A549 treated with AZD9567 at 1 μM for 4 hours (cell line): Measurements from ENCODE around the gene LGALS4. TPM values are rescaled to one million over a fixed set of nuclear protein-coding genes. Genes with fewer than 3 reads are reported as not detected.

ENCODE experiments used
- total RNA-seq: library from RNA; stranded (reverse); fragments of 200-300 nt; extraction: Qiagen RNA extraction; gene quantifications from 5 replicates; pipeline ENCODE4 v1.2.3, GENCODE V29; 2022; ENCODE audit not compliant: insufficient read depth

The LGALS4 gene, protein sequence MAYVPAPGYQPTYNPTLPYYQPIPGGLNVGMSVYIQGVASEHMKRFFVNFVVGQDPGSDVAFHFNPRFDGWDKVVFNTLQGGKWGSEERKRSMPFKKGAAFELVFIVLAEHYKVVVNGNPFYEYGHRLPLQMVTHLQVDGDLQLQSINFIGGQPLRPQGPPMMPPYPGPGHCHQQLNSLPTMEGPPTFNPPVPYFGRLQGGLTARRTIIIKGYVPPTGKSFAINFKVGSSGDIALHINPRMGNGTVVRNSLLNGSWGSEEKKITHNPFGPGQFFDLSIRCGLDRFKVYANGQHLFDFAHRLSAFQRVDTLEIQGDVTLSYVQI
- 0.49 to 1.0 TPM (median 0.60 TPM) in 4 of 5 replicates, not detected in the other for total RNA-seq

GRCh38 chr19:38812841-38813320 lies at the start of gene LGALS4:
Gene LGALS4 (minus strand): TSS chr19:38812945. CDS start chr19:38812886, 59 bp downstream.

DNA sequence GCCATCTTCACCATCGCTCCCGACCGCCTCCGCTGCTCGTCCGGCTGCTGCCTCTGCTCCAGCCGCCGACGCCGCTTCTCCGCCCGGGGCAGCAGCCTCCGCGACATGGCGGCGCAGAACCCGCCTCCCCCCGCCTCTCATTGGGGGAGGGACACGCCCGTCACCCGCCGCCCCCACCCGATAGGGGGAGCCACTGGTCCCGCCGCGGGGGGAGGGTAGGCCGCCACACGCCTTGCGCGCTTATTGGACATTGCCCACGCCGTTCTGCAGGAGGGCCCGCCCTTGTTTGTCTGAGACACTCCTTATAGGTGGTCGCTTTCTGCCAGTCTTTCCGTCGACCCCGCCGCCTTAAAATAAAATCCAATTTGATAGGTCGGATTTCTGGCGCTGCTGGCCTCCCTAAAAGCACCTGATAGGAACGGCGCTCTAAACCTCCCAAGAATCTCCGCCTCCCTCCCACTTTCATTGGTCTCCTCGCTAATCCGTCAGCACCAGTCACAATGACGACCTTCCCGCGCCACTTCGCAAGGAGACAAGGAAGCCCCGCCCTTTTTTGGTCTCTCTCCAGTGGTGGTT lies 37.2 kb upstream of the LGALS4 start, which contains the start of gene HNRNPL:
HNRNPL (minus strand) TSS at position 127 of the 576 bp plus-strand sequence; CDS start at position 107, 20 bp downstream.

DNA sequence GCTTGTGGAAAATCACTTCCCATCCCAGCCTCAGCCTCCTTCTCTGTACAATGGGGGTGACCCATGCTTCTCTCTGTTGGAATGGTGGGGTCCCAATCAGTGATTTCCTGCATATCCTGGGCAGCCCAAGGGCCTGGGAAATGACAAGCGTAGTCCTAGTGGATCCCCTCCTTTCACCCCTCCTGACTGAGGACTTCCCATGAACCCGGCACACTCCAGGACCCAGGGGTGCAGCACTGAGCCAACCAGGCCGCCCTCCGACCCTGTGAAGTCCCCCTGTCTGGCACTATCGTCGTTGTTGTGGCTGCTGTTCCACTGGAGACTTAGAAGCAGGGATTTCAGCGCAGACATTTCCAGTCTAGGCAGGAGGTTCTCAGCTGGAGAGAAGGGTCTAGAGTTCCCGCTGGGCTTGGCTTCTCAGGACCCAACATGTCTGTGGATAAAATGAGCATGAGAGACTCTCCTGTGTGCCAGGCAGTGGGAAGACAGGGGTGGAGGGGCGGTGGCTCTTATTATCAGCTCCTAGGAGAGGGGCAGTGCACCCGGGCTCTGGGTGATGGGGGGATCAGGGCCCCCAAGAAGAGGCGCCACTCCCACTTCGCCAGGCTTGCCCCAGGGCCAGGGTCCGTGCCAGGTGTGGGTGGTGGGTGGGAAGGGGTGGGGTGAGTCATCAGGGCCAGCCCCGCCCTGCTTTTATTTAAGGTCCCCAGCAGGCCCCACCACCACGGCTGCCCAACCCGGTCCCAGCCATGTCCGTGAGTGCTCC lies 24.1 kb downstream of the LGALS4 start, which contains the start of gene LGALS7B:
LGALS7B (plus strand) TSS at position 723 of the 766 bp plus-strand sequence; CDS start at position 750, 27 bp downstream.

GRCh38 chr19:38773469-38774177 lies 39.1 kb downstream of the LGALS4 start, which contains the start of gene LGALS7:
Gene LGALS7 (minus strand): TSS chr19:38773517. CDS start chr19:38773492, 25 bp downstream.

Other genes starting within 250 kb of the LGALS4 start
- gene MAP4K1, start 195.0 kb downstream of the LGALS4 start, total RNA-seq = 0.78 to 1.1 TPM (median 1.1 TPM) in 4 of 5 replicates, not detected in the other
- gene EIF3K, start 193.8 kb downstream of the LGALS4 start, total RNA-seq = 645 to 1,052 TPM (median 725 TPM) in 5 replicates
- 1,033 to 1,160 TPM (median 1,098 TPM) in 5 replicates for gene ACTN4, start 165.3 kb downstream of the LGALS4 start, total RNA-seq
- 4.3 to 7.3 TPM (median 5.5 TPM) in 5 replicates for gene CAPN12, start 68.5 kb downstream of the LGALS4 start, total RNA-seq
- gene LGALS7, start 39.4 kb downstream of the LGALS4 start, total RNA-seq = 0.23 TPM in 1 of 5 replicates, not detected in the others
- 0.42 to 0.57 TPM (median 0.46 TPM) in 3 of 5 replicates, not detected in the others for gene LGALS7B, start 23.7 kb downstream of the LGALS4 start, total RNA-seq
- gene ECH1, start 18.8 kb upstream of the LGALS4 start, total RNA-seq = 264 to 308 TPM (median 279 TPM) in 5 replicates
- 319 to 411 TPM (median 329 TPM) in 5 replicates for gene HNRNPL, start 37.0 kb upstream of the LGALS4 start, total RNA-seq
- 1.6 to 10.9 TPM (median 2.5 TPM) in 5 replicates for gene RINL, start 65.3 kb upstream of the LGALS4 start, total RNA-seq
- 35.3 to 38.9 TPM (median 36.2 TPM) in 5 replicates for gene SIRT2, start 86.7 kb upstream of the LGALS4 start, total RNA-seq
- 67.2 to 126 TPM (median 97.7 TPM) in 5 replicates for gene NFKBIB, start 87.0 kb upstream of the LGALS4 start, total RNA-seq
- 0.72 to 1.1 TPM (median 0.89 TPM) in 4 of 5 replicates, not detected in the other for gene CCER2, start 99.2 kb upstream of the LGALS4 start, total RNA-seq
- gene SARS2, start 117.8 kb upstream of the LGALS4 start, total RNA-seq = 56.5 to 71.5 TPM (median 60.9 TPM) in 5 replicates
- 240 to 311 TPM (median 272 TPM) in 5 replicates for gene MRPS12, start 118.0 kb upstream of the LGALS4 start, total RNA-seq
- gene FBXO17, start 162.8 kb upstream of the LGALS4 start, total RNA-seq = 51.9 to 84.2 TPM (median 80.0 TPM) in 5 replicates
- 3.0 to 6.9 TPM (median 3.8 TPM) in 5 replicates for gene FBXO27, start 219.6 kb upstream of the LGALS4 start, total RNA-seq